ENCODE data around the gene MACROD2.
"Not testable (repeated sequence)": the region's sequence is repeated elsewhere in the genome, so short reads cannot be mapped to it uniquely, and the experiment has no call there.

The MACROD2 gene

GRCh38 chr20:15107931-15108330 is 1112.6 kb downstream of the MACROD2 start:
- DNase-seq (ENCODE audit: low read depth): no peak

GRCh38 chr20:15109494-15109893 is 1114.2 kb downstream of the MACROD2 start:
- no peak for DNase-seq (ENCODE audit: low read depth)

GRCh38 chr20:15111654-15112053 is 1116.3 kb downstream of the MACROD2 start:
- DNase-seq (ENCODE audit: low read depth): no peak

GRCh38 chr20:15113144-15113773 is 1117.9 kb downstream of the MACROD2 start:
- no peak for DNase-seq (ENCODE audit: low read depth)

- DNase-seq (ENCODE audit: low read depth): no peak
These were observed 1124.7 kb downstream of the MACROD2 start for GRCh38 chr20:15119852-15120487.

GRCh38 chr20:15122613-15123012 is 1127.3 kb downstream of the MACROD2 start:
- no peak for DNase-seq (ENCODE audit: low read depth)

GRCh38 chr20:15131176-15131575 is 1135.9 kb downstream of the MACROD2 start:
- no peak for DNase-seq (ENCODE audit: low read depth)

GRCh38 chr20:15138548-15139126 is 1143.3 kb downstream of the MACROD2 start:
- no peak for DNase-seq (ENCODE audit: low read depth)

GRCh38 chr20:15139522-15139921 is 1144.2 kb downstream of the MACROD2 start:
- DNase-seq (ENCODE audit: low read depth): no peak

GRCh38 chr20:15140286-15140685 is 1145.0 kb downstream of the MACROD2 start:
- DNase-seq (ENCODE audit: low read depth): no peak

- not testable (repeated sequence) for DNase-seq (ENCODE audit: low read depth)
These were observed 1145.6 kb downstream of the MACROD2 start for GRCh38 chr20:15140940-15141339.

- no peak for DNase-seq (ENCODE audit: low read depth)
These were observed 1146.5 kb downstream of the MACROD2 start for GRCh38 chr20:15141861-15142260.

- no peak for DNase-seq (ENCODE audit: low read depth)
These were observed 1148.2 kb downstream of the MACROD2 start for GRCh38 chr20:15143478-15143877.

- no peak for DNase-seq (ENCODE audit: low read depth)
These were observed 1149.6 kb downstream of the MACROD2 start for GRCh38 chr20:15144916-15145315.

- no peak for DNase-seq (ENCODE audit: low read depth)
These were observed 1151.6 kb downstream of the MACROD2 start for GRCh38 chr20:15146948-15147347.

- no peak for DNase-seq (ENCODE audit: low read depth)
These were observed 1158.8 kb downstream of the MACROD2 start for GRCh38 chr20:15154070-15154469.

- DNase-seq (ENCODE audit: low read depth): no peak
These were observed 1160.6 kb downstream of the MACROD2 start for GRCh38 chr20:15155848-15156401.

- DNase-seq (ENCODE audit: low read depth): no peak
These were observed 1163.2 kb downstream of the MACROD2 start for GRCh38 chr20:15158533-15158932.

- no peak for DNase-seq (ENCODE audit: low read depth)
These were observed 1166.8 kb downstream of the MACROD2 start for GRCh38 chr20:15162079-15162647.

GRCh38 chr20:15163632-15164031 is 1168.3 kb downstream of the MACROD2 start:
- no peak for DNase-seq (ENCODE audit: low read depth)

- no peak for DNase-seq (ENCODE audit: low read depth)
These were observed 1169.4 kb downstream of the MACROD2 start for GRCh38 chr20:15164726-15165125.

GRCh38 chr20:15166744-15167143 is 1171.4 kb downstream of the MACROD2 start:
- no peak for DNase-seq (ENCODE audit: low read depth)

GRCh38 chr20:15171016-15171415 is 1175.7 kb downstream of the MACROD2 start:
- DNase-seq (ENCODE audit: low read depth): no peak

All from stimulated activated CD8-positive, alpha-beta memory T cell treated with anti-CD3 and anti-CD28 coated beads, Interleukin-15, amount 100 ng/mL, for 1 hour (primary cell).